NCI-H2227 (cell line): ENCODE results near the gene GPR62.
"Not testable (repeated sequence)": the region's sequence is repeated elsewhere in the genome, so short reads cannot be mapped to it uniquely, and the experiment has no call there.

Source experiments
- DNase-seq: peaks from one replicate; lab custom pipeline; 2025; ENCODE audit not compliant: unreplicated experiment; lab: John Stamatoyannopoulos, UW

GPR62 gene

GRCh38 chr3:51988286-51989146 lies 33.3 kb downstream of the GPR62 start:
- DNase-seq: no peak

DNA sequence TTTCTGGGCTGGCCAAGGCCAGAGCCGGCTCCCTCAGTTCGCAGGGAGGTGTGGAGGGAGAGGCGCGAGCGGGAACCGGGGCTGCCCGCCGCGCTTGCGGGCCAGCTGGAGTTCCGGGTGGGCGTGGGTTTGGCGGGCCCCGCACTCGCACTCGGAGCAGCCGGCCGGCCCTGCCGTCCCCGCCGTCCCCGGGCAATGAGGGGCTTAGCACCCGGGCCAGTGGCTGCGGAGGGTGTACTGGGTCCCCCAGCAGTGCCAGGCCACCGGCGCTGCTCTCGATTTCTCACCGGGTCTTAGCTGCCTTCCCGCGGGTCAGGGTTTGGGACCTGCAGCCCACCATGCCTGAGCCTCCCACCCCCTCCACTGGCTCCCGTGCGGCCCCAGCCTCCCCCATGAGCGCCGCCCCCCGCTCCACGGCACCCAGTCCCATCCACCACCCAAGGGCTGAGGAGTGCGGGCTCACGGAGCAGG lies 35.4 kb downstream of the GPR62 start:
- DNase-seq: not testable (repeated sequence)

DNA sequence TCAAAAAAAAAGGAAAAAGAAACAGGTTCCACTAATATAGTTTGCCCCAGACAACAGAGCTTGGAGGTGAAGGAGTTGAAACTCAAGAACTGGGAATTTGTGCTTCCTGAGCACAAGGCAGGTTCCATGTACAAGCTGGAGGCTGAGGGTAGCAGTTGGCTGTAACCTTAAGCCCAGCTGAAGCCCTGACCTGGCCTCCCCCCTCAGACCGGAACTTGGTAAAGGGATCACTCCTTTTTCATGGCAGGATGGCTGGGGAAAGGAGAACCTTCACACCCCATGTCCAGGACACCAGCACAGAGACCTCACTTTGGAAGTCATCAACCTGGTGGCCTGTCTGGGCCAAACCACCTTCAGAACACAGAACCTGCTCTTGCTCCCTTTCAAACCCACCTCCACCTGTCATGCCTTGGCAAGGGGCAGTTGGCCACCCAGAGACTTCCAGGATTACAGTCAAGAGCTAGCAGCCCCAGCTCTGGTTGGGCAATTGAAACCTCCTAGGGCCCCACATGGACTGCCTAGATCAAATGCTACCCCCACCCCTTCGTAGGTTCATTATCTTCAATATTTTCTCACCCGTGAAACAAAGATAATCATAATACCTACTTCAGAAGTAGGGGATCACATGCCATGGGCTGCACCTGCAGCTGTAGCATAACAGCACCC lies 37.0 kb downstream of the GPR62 start:
- no peak for DNase-seq

- not testable (repeated sequence) for DNase-seq
These were observed 38.5 kb downstream of the GPR62 start for GRCh38 chr3:51993657-51994056.

DNA sequence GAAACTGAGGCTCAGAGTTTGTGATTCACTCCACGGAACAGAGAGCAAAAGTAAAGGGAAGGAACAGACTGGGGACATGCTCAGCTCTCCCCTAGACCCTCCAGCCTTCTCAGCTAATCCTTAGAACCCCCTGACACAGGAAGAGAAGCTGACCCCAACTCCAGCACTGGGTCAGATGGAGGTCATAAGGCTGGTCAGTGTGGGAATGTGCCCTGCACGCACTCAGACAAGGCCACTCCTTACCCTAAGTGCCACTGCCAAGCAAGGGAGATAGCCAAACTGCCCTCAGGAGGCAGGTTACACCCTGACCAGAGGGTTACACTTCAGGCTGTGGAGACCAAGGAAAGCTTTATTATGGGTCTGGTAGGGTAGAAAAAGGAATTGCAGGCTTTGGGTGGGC lies 39.3 kb downstream of the GPR62 start:
- no peak for DNase-seq

DNA sequence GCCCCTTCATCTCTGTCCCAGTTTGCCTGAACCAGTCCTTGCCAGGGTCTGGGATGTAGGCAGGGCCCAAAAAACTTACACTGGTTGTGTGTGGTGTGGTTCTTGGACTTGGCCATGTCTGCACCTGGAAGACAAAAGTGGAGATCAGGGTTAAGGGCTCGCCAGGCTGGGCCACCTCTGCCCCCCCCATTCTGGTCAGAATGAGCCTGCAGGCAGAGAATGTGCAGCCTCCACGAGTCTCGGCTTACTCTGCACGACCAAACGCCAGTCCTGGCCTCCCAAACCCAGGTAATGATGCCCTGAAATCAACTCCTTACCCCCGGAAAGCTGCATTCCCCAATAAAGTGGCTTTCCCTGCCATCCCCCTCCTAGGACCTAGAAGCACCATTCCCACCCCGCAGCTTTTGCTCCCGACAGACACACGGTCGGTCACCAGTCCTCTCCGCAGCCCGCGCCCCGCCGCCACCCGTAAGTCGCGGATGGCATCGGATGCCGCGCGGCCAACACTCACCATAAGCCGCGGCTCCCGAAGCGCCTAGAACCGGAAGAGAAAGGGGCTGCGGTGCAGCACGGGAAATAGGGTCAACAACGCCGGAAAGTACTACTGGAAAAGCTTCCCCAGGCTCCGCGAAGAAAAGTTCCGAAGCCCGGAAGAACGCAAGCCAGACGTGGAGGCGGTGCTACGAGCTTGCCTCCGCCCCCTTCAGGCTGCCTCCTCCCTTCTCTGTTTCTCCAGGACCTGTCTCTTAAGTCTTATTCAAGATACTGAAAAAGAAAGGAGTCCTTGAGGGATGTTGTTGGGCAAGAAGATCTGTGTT lies 40.4 kb downstream of the GPR62 start, which contains the start of gene RPL29:
Gene RPL29, minus strand, starts transcription at position 550 of the 818 bp plus-strand sequence. Its CDS starts 434 bp downstream, at position 116.
- DNase-seq: peak; percentile 92

GRCh38 chr3:51997172-51997571 lies 42.0 kb downstream of the GPR62 start:
- no peak for DNase-seq

DNA sequence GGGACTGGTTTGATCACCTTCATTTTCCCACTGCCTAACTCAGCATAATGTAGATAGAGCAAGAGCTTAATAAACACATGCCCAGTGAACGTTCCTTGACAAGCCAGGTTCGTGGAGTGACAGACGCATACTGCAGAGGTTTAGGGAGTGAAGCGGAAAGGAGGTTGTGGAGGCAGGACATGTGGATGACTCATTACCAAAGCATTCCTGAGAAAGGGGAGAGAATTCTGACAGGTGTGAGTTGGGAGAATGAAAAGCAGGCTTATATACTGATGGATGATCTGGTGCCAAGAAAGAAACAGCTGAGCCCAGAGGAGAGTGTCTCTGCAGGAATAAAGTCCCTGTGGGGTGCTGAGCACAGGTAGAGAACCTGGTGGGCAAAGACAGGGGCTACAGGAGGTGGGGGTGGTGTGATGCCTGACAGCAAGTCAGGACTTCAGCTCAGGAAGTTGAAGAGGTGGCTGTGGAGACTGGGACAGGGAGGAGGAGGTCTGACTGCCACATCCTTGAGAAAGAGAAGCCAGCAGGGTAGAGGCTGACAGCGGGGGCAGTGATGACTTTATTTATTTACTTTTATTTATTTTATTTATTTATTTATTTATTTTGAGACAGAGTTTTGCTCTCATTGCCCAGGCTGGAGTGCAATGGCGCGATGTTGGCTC lies 42.9 kb downstream of the GPR62 start:
- DNase-seq: no peak

- DNase-seq: no peak
These were observed 43.6 kb downstream of the GPR62 start for GRCh38 chr3:51998774-51999173.

DNA sequence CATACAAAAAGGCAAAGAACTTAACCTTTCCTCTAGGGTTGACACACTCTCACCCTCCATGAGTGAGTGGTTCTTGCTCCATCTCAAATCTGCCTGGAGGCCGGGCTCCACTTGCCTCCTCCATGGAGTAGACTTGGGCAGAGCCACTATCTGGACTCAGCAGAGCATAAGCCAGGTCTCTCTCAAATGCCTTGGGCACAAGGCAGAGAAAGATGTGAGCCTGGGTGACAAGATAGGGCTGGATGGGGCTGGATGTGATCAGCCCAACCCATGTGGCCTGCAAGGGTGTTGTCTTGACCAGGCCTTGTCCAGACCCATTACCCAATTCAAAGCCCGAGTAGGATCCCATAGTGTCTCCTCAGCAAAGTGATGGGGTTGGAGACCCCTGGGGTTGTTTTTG lies 44.7 kb downstream of the GPR62 start:
- no peak for DNase-seq

DNA sequence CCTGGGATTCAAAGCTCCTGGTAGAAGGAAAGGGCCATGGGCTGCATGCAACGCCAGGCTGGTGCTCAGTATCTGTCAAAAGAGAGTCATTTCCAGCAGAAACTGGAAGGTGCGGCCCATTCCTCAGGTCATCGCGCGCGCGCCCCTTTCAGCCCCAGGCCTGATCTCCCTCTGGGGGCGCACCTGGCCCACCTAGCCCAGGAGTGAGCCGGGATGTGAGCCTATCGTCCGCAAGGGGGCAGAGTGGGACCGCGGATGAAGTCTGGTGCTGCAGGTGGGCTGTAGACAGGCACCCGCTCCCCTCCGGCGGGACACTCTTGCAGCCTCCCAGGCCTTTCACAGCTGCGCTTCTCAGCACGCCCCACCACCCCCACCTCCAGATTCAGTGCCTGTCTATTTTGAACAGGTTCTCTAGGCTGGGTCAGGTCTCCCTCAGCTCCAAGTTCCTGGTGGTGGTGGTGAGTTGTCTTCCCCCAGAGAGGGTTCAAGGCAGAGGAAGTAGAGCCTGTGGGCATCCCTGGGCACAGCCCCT lies 46.3 kb downstream of the GPR62 start:
- peak; percentile 86 for DNase-seq

GRCh38 chr3:52002748-52003147 lies 47.6 kb downstream of the GPR62 start:
- no peak for DNase-seq

DNA sequence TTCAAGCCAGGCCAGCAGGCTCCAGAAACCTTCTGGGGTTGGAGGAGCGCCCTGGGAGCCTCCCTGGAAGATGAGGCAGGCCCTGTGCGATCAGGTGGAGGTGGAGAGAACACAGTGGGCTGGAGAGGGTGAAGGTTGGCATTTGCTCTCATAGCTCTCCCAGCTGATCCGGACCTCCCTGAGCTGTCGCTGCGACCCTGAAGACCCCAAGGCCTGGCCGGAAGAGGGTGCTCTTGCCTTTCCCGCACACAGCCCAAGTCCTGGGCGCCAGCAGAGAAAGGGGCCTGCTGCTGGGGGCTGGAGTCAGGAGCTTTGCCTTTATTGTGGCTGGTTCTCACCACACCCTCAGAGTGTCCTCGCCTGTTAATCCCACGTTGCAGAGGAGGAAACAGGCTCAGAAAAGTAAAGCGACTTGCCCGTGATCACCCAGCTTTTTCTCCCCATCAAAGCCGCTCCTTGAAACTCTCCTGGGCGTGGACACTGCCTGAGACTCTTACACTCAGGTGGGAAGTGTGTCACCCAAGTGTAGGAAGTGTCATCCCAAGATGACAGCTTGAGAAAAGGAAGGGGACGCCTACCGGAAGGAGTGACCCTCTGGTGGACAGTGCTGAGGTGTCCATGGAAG lies 49.1 kb downstream of the GPR62 start:
- DNase-seq: peak; percentile 17

GRCh38 chr3:52004906-52005395 lies 49.8 kb downstream of the GPR62 start:
- no peak for DNase-seq

DNA sequence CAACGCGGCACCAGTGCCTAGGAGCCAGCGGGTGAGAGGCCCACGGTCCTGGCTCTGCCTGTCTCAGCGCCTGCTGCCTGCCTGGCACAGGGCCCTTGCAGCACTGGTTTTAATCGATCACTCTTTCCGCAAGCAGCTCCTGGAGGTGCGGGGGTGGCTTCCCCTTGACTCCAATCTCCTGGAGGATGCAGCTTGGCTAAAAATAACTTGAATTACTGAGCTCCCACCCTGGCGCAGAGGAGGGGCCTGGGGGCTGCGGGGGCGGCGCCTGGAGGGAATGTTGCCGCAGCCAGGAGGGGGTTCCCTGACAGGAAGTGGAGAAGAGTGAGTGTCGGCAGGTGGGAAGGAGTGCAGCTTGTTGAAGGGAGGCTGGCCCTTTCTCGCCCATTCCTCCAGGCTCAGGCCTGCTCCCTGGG lies 50.4 kb downstream of the GPR62 start:
- peak; percentile 81 for DNase-seq

DNA sequence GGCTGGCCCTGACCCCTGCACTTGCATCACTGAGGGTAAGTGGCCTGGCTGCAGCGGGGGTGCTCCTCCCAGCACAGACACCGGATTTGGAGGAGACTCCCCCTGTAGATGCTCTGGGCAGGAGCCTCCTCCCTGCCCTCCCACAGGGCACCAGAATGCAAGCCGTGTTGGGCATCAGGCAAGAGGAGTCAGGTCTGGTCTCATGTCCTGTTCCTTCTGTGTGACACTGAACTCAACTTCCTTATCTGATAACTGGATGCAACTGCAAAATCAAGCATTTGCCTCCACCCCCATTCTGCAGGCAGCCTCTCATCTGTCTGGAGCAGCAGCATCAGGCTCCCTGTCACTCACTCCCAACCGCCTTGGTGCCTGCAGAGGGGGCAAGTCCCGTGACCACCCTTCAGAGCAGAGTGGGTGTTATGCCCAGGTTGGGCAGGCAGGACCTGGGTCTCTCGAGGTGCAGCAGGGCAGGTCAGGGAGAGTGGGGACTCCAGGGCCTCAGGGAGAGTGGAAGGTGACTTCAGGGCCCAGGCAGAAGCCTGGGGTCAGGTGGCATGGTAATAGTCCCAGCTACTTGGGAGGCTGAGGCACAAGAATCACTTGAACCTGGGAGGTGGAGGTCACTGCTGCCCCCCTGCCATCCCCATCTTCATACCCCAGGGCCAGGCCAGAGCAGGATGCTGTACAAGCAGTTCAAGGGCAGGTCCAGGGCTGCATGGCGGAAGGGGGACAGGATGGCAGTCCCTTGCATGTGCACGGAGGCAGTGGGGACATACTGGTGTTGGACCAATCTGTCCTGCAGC lies 51.0 kb downstream of the GPR62 start:
- DNase-seq: no peak

DNA sequence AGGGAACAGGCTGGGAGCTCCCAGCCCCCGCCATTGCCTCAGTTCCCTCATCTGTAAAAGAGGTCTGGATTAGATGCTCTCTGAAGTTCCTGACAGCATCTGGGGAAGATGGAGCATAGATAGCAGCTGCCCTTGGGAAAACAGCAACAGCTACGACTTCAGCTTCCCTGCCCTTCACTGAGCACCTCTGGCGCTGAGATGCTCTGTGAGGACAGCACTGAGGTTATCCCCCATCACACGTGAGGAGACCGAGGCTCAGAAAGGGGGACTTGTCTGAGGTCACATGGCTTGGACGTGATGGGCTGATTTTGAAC lies 51.6 kb downstream of the GPR62 start:
- DNase-seq: no peak
